ENCODE results near the gene TSPAN16. TPM values are rescaled to one million over a fixed set of nuclear protein-coding genes. Genes with fewer than 3 reads are reported as not detected.
"Not testable (repeated sequence)": the region's sequence is repeated elsewhere in the genome, so short reads cannot be mapped to it uniquely, and the experiment has no call there.

The TSPAN16 gene
- total RNA-seq, 3 donors from 2014 or later = not detected

- peak; percentile 83 to 91 for DNase-seq (ENCODE audit: low spot score in 2 of 2)
- no peaks in the 10 kb centered on the region for H3K27me3 ChIP-seq
- no peaks in the 10 kb centered on the region for H3K36me3 ChIP-seq
- no peaks in the 10 kb centered on the region for H3K9me3 ChIP-seq
- peak within 1 kb of the TSS; percentile 84 to 96 (median 87) for H3K4me3 ChIP-seq
- intact Hi-C loops (cut with DNase I; ENCODE audit: low total_unique reads) = no loop called here
- peak; percentile 38 for TF ChIP-seq POLR2A (IDR thresholded peaks at IDR 0.05)
- peak; percentile 39 to 51 (median 51) for TF ChIP-seq POLR2AphosphoS5 (IDR thresholded peaks at IDR 0.05)
- TF ChIP-seq CTCF (IDR thresholded peaks at IDR 0.05) = no peak
- H3K27ac ChIP-seq = peak within 1 kb of the TSS; percentile 68 to 90
- peaks cover 0 to 4% of the 10 kb centered on the region in 2 donors for H3K4me1 ChIP-seq
Measured at GRCh38 chr19:11339254-11340098, 43.5 kb downstream of the TSPAN16 start, which contains the start of gene RAB3D. Gene RAB3D, minus strand, starts transcription at chr19:11339657. Its CDS starts 2,258 bp downstream, at chr19:11337399.

DNA sequence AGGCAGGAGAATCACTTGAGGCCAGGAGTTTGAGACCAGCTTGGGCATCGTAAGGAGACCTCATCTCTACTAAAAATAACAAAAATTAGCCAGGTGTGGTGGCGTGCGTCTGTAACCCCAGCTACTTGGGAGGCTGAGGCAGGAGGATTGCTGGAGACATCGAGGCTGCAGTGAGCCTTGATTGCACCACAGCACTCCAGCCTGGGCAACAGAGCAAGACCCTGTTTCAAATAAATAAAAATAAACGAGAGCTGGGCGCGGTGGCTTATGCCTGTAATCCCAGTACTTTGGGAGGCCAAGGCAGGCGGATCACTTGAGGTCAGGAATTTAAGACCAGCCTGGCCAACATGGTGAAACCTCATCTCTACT is 44.1 kb downstream of the TSPAN16 start:
- DNase-seq (ENCODE audit: low spot score in 2 of 2); H3K4me1 ChIP-seq; H3K27me3 ChIP-seq; intact Hi-C loops (cut with DNase I; ENCODE audit: low total_unique reads); H3K36me3 ChIP-seq; H3K9me3 ChIP-seq: not testable (repeated sequence)
- H3K27ac ChIP-seq = peak overlapping the region; percentile 49 to 68
- H3K4me3 ChIP-seq = peak overlapping the region in 2 of 3 donors; percentile 87 to 96

DNA sequence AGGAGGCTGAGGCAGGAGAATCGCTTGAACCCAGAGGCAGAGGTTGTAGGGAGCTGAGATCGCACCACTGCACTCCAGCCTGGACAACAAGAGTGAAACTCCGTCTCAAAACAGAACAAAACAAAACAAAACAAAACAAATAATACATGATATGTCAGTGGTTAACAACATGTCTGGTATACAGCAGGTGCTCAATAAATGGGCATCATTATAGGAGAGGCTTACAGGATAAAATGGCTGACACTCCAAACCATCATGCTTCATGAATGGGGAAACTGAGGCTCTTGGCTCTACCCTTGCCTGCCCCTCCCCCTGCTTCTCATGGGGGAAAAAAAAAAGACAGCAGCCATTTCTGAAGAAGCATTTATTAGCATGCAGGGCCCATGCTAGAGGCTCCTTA is 46.5 kb downstream of the TSPAN16 start:
- TF ChIP-seq CTCF (IDR thresholded peaks at IDR 0.05) = no peak
- no peak for TF ChIP-seq POLR2AphosphoS5 (IDR thresholded peaks at IDR 0.05)
- no peak for TF ChIP-seq POLR2A (IDR thresholded peaks at IDR 0.05)
- no peak for DNase-seq (ENCODE audit: low spot score in 2 of 2)
- Histone ChIP-seq H3K4me3 (no peak overlapping the region), H3K4me1 (peaks cover 0 to 13% of the 10 kb centered on the region in 2 donors), H3K36me3 (no peaks in the 10 kb centered on the region), H3K27me3 (no peaks in the 10 kb centered on the region), H3K9me3 (no peaks in the 10 kb centered on the region), H3K27ac (no peak overlapping the region)
- intact Hi-C loops (cut with DNase I; ENCODE audit: low total_unique reads) = no loop called here

GRCh38 chr19:11345122-11345803 is 49.3 kb downstream of the TSPAN16 start:
- no peak for DNase-seq (ENCODE audit: low spot score in 2 of 2)
- intact Hi-C loops (cut with DNase I; ENCODE audit: low total_unique reads) = no loop called here
- Histone ChIP-seq H3K27me3 (no peaks in the 10 kb centered on the region), H3K27ac (peak overlapping the region; percentile 92 to 94), H3K4me1 (peaks cover 0 to 13% of the 10 kb centered on the region in 2 donors), H3K9me3 (no peaks in the 10 kb centered on the region), H3K36me3 (no peaks in the 10 kb centered on the region), H3K4me3 (peak overlapping the region; percentile 60 to 93 (median 73))
- TF ChIP-seq POLR2A (IDR thresholded peaks at IDR 0.05) = no peak
- TF ChIP-seq CTCF (IDR thresholded peaks at IDR 0.05) = no peak
- no peak for TF ChIP-seq POLR2AphosphoS5 (IDR thresholded peaks at IDR 0.05)

DNA sequence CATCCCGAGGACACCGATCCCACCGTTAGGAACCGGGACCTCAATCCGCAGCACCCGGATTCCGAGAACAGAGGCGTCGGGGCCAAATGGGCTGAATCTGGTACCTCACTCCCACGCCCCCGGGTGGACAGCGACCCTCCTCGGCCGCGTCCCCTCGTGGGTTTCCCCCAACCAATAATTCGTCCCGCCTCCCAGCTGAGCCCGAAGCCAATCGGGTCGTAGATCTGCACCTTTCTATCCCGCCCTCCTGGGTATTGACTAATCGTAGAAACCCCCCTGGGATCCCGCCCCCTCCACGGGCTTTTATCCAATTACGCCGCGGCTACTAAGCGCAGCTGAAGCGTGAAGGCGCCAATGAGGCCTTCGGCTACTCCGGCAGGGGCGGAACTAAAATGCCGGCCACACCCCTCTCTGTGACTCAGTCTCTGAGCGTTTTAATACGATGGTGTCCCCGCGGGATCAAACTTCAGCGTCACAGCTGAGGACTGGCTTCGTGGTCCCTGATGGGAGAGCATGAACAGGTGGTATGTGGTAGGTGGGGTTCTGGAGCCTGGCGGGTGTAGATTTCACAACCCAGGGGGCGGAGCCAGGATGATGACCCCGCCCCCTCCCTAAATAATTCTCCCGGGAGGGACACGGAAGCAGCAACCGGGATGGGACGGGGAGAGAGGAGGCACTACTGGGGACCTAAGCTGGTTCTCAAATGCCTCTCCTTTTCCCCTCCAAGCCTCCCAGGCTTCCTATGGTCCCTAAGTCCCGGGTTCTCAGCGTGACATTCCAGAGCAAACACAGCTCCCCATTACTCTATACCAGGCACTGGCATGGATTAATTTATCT is 50.4 kb downstream of the TSPAN16 start, which contains the start of the genes CCDC159 and TMEM205:
Gene CCDC159, plus strand, starts transcription at position 416 of the 837 bp plus-strand sequence. Its CDS starts 88 bp downstream, at position 504.
Gene TMEM205, minus strand, starts transcription at position 165 of the 837 bp plus-strand sequence. CDS start 649 bp downstream, outside the sequence.
- H3K27ac ChIP-seq = peak within 1 kb of the TSS; percentile 92 to 94

More for the DNA sequence above, 50.4 kb downstream of the TSPAN16 start, which contains the start of the genes CCDC159 and TMEM205:
- peak; percentile 99 for DNase-seq (ENCODE audit: low spot score in 2 of 2)
- TF ChIP-seq POLR2A (IDR thresholded peaks at IDR 0.05) = peak; percentile 74
- TF ChIP-seq POLR2AphosphoS5 (IDR thresholded peaks at IDR 0.05) = peak; percentile 72 to 84 (median 79)
- no peak for TF ChIP-seq CTCF (IDR thresholded peaks at IDR 0.05)
- no peaks in the 10 kb centered on the region for H3K27me3 ChIP-seq
- H3K4me3 ChIP-seq = peak within 1 kb of the TSS; percentile 60 to 93 (median 73)
- no peaks in the 10 kb centered on the region for H3K9me3 ChIP-seq
- no peaks in the 10 kb centered on the region for H3K36me3 ChIP-seq
- peaks cover 0 to 13% of the 10 kb centered on the region in 2 donors for H3K4me1 ChIP-seq
- intact Hi-C loops (cut with DNase I; ENCODE audit: low total_unique reads) = no loop called here

Measured in breast epithelium (tissue), 4 donors.